OCI-M1 (cell line): ENCODE data around the gene KRT33A.

ENCODE experiments used
- DNase-seq: peaks from one replicate; lab custom pipeline; 2025; lab: John Stamatoyannopoulos, UW

The KRT33A gene

GRCh38 chr17:41329279-41329948 lies 21.2 kb downstream of the KRT33A start:
- peak; percentile 33 for DNase-seq

GRCh38 chr17:41328207-41328606 lies 22.4 kb downstream of the KRT33A start:
- no peak for DNase-seq

- DNase-seq: no peak
Measured at GRCh38 chr17:41327411-41328120, 23.1 kb downstream of the KRT33A start.

GRCh38 chr17:41326173-41327145 lies 24.2 kb downstream of the KRT33A start:
- no peak for DNase-seq

- DNase-seq: no peak
Measured at GRCh38 chr17:41325611-41326010, 25.0 kb downstream of the KRT33A start.

- no peak for DNase-seq
Measured at GRCh38 chr17:41325126-41325525, 25.5 kb downstream of the KRT33A start.

GRCh38 chr17:41324180-41325075 lies 26.2 kb downstream of the KRT33A start:
- no peak for DNase-seq

- no peak for DNase-seq
Measured at GRCh38 chr17:41322903-41323895, 27.4 kb downstream of the KRT33A start.

- peak; percentile 62 for DNase-seq
Measured at GRCh38 chr17:41322094-41322902, 28.3 kb downstream of the KRT33A start.

- no peak for DNase-seq
Measured at GRCh38 chr17:41318231-41318630, 32.4 kb downstream of the KRT33A start.

GRCh38 chr17:41315814-41316445 lies 34.7 kb downstream of the KRT33A start:
- DNase-seq: no peak

GRCh38 chr17:41315204-41315794 lies 35.3 kb downstream of the KRT33A start, which contains the start of gene KRTAP17-1:
Gene KRTAP17-1, minus strand, starts transcription at chr17:41315710. Its CDS starts 60 bp downstream, at chr17:41315650.
- no peak for DNase-seq

- DNase-seq: no peak
Measured at GRCh38 chr17:41311111-41311510, 39.5 kb downstream of the KRT33A start.

GRCh38 chr17:41308918-41309359 lies 41.7 kb downstream of the KRT33A start, which contains the start of gene KRTAP16-1:
Gene KRTAP16-1, minus strand, starts transcription at chr17:41309309. Its CDS starts 56 bp downstream, at chr17:41309253.
- no peak for DNase-seq

- no peak for DNase-seq
Measured at GRCh38 chr17:41308251-41308917, 42.2 kb downstream of the KRT33A start.

- no peak for DNase-seq
Measured at GRCh38 chr17:41307647-41308046, 43.0 kb downstream of the KRT33A start.

- no peak for DNase-seq
Measured at GRCh38 chr17:41304091-41304490, 46.5 kb downstream of the KRT33A start.
